Measurements from ENCODE around the gene SUPT5H.

- no peak for TF ChIP-seq NFIC (IDR thresholded peaks at IDR 0.05; ENCODE audit: low read length)
- TF ChIP-seq, protein P1, sequence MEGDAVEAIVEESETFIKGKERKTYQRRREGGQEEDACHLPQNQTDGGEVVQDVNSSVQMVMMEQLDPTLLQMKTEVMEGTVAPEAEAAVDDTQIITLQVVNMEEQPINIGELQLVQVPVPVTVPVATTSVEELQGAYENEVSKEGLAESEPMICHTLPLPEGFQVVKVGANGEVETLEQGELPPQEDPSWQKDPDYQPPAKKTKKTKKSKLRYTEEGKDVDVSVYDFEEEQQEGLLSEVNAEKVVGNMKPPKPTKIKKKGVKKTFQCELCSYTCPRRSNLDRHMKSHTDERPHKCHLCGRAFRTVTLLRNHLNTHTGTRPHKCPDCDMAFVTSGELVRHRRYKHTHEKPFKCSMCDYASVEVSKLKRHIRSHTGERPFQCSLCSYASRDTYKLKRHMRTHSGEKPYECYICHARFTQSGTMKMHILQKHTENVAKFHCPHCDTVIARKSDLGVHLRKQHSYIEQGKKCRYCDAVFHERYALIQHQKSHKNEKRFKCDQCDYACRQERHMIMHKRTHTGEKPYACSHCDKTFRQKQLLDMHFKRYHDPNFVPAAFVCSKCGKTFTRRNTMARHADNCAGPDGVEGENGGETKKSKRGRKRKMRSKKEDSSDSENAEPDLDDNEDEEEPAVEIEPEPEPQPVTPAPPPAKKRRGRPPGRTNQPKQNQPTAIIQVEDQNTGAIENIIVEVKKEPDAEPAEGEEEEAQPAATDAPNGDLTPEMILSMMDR (CRISPR knock-in tag; IDR thresholded peaks at IDR 0.05), result no peak
- TF ChIP-seq MED8 (CRISPR knock-in tag; IDR thresholded peaks at IDR 0.05; ENCODE audit: insufficient replicate concordance), result no peak
- no peak for TF ChIP-seq CREB1 (IDR thresholded peaks at IDR 0.05)
- no peak for TF ChIP-seq CREB1 (CRISPR knock-in tag; IDR thresholded peaks at IDR 0.05)
Measured at GRCh38 chr19:39467941-39468340, 22.6 kb downstream of the SUPT5H start.
